Raji (cell line): ENCODE measurements around the gene EML6.

Experiments used
- POLR2A ChIP-seq: IDR thresholded peaks from 2 replicates; pipeline ENCODE4 v1.6.1; 2011; ENCODE audit warnings: low read depth, low read length, control low read depth; ENCODE audit not compliant: insufficient read depth

Gene EML6

GRCh38 chr2:54771166-54771885, 47.9 kb downstream of the EML6 start:
- no peak for TF ChIP-seq POLR2A

GRCh38 chr2:54772110-54772509, 48.6 kb downstream of the EML6 start:
- TF ChIP-seq POLR2A = no peak

GRCh38 chr2:54772531-54772930, 49.1 kb downstream of the EML6 start:
- TF ChIP-seq POLR2A = no peak

GRCh38 chr2:54773233-54773632, 49.8 kb downstream of the EML6 start:
- TF ChIP-seq POLR2A = no peak

GRCh38 chr2:54773838-54774237, 50.4 kb downstream of the EML6 start:
- TF ChIP-seq POLR2A = no peak

GRCh38 chr2:54775710-54776109, 52.2 kb downstream of the EML6 start:
- TF ChIP-seq POLR2A = no peak

GRCh38 chr2:54776494-54776893, 53.0 kb downstream of the EML6 start:
- no peak for TF ChIP-seq POLR2A

- no peak for TF ChIP-seq POLR2A
Measured at GRCh38 chr2:54783349-54783748, 59.9 kb downstream of the EML6 start.

- no peak for TF ChIP-seq POLR2A
Measured at GRCh38 chr2:54787270-54787669, 63.8 kb downstream of the EML6 start.

- no peak for TF ChIP-seq POLR2A
Measured at GRCh38 chr2:54787755-54788366, 64.4 kb downstream of the EML6 start.

- TF ChIP-seq POLR2A = no peak
Measured at GRCh38 chr2:54789878-54790277, 66.4 kb downstream of the EML6 start.

- TF ChIP-seq POLR2A = no peak
Measured at GRCh38 chr2:54791831-54792230, 68.4 kb downstream of the EML6 start.

- TF ChIP-seq POLR2A = no peak
Measured at GRCh38 chr2:54797307-54797706, 73.8 kb downstream of the EML6 start.

- no peak for TF ChIP-seq POLR2A
Measured at GRCh38 chr2:54801352-54801751, 77.9 kb downstream of the EML6 start.

- no peak for TF ChIP-seq POLR2A
Measured at GRCh38 chr2:54803783-54804751, 80.6 kb downstream of the EML6 start.

- TF ChIP-seq POLR2A = no peak
Measured at GRCh38 chr2:54805255-54805654, 81.8 kb downstream of the EML6 start.
